ENCODE results near the gene CYSRT1.
"Not testable (repeated sequence)": the region's sequence is repeated elsewhere in the genome, so short reads cannot be mapped to it uniquely, and the experiment has no call there.

Gene CYSRT1

GRCh38 chr9:137237759-137238726 is 13.1 kb downstream of the CYSRT1 start:
- DNase-seq (ENCODE audit: low read depth in 2 of 2): no peak

DNA sequence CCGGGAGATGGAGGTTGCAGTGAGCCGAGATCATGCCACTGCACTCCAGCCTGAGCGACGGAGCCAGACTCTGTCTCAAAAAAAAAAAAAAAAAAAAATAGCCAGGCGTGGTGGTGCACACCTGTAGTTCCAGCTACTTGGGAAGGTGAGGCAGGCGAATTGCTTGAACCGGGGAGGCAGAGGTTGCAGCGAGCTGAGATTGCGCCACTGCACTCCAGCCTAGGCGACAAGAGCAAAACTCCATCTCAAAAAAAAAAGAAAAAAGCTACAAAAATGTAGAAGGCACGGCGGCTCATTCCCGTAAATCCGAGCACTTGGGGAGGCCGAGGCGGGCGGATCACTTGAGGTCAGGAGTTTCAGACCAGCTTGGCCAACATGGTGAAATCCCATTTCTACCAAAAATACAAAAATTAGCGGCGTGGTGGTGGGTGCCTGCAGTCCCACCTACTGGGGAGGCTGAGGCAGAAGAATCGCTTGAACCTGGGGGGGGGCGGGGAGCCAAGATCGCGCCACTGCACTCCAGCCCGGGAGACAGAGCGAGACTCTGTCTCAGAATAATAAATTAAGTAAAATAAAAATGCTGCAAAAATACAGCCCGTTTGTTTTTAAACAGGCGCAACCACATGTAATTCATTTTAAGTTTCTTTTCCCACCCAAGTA is 14.7 kb downstream of the CYSRT1 start:
- DNase-seq (ENCODE audit: low read depth in 2 of 2): not testable (repeated sequence)

- DNase-seq (ENCODE audit: low read depth in 2 of 2): peak; percentile 55 to 60
Measured at GRCh38 chr9:137240318-137240840, 15.4 kb downstream of the CYSRT1 start.

- peak; percentile 92 to 95 for DNase-seq (ENCODE audit: low read depth in 2 of 2)
Measured at GRCh38 chr9:137240841-137241489, 16.0 kb downstream of the CYSRT1 start, which contains the start of gene TUBB4B. TSS of gene TUBB4B (plus strand) at chr9:137241287. CDS start at chr9:137241361, 74 bp downstream.

- peak; percentile 51 to 68 for DNase-seq (ENCODE audit: low read depth in 2 of 2)
Measured at GRCh38 chr9:137241490-137242268, 16.7 kb downstream of the CYSRT1 start.

GRCh38 chr9:137242269-137243203 is 17.6 kb downstream of the CYSRT1 start:
- DNase-seq (ENCODE audit: low read depth in 2 of 2): no peak

GRCh38 chr9:137243266-137243625 is 18.3 kb downstream of the CYSRT1 start:
- DNase-seq (ENCODE audit: low read depth in 2 of 2): not testable (repeated sequence)

DNA sequence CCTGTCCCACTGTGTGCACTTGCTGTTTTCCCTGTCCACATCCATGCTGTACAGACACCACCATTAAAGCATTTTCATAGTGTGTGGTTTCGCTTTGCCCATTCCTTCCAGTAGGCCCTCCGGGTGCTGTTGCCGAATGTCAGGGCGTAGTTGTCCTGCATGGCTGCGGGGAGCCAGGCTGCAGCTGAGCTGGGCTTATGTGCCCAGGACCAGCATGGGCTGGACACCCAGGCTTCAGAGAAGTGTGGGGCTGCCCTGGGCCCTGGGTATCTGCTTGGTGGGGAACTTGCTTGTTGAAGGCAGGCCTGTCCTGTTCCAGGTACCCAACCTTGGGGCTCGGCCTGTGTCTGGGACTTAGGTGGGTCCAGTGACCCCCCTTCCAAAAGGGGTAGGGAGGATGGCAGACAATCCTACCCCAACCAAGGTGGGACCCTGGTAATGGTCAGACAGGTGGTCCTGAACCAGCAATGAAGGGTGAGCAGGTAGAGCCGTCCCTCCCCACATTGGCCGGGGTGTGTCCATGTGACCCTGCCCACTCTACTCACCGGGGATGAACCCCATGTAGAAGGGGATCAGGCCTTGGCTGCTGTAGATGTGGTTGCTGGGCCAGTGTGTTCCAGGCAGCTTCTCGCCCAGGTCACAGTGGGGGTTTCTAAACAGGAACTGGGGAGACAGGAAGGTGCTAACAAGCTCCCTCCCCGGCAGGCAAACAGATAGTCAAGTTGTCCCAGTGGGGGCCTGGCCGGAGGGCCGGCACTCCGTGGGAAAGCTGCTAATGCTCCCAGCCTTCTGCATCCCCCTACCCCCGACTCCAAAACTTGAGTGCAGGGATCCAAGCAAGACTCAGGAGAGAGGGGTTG is 18.9 kb downstream of the CYSRT1 start:
- no peak for DNase-seq (ENCODE audit: low read depth in 2 of 2)

- no peak for DNase-seq (ENCODE audit: low read depth in 2 of 2)
Measured at GRCh38 chr9:137244486-137245449, 19.8 kb downstream of the CYSRT1 start.

GRCh38 chr9:137245450-137246421 is 20.8 kb downstream of the CYSRT1 start:
- DNase-seq (ENCODE audit: low read depth in 2 of 2): no peak

DNA sequence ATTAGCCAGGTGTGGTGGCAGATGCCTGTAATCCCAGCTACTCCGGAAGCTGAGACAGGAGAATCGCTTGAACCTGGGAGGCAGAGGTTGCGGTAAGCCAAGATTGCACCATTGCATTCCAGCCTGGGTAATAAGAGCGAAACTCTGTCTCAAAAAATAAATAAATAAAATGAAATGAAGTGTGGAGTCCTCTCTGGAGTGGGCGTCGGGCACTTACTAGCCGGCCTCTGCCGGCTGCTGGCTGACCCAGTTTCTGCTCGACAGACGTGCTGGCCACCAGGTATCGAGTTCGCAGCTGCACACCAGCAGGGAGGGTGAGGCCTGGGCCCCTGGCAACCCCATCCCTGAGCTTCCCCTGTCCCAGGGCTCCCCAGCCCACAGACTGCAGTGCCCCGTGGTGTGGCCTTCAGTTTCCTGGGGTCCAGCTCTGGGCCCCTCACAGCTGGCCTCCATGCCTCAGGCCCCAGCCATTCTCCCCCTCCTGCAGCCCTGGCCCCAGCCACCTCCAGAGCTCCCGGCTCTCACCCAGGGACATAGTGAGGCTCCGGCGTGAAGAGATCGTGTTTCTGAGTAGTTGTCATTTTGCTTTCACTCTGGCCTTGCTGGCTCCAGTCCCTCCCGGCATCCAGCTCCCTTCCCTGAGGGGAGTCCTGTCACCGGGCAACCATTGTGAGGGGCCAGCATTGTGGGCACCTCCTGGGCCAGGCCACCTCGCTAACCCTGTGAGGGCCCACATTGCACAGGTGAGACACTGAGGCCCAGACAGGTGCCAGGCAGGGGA is 22.4 kb downstream of the CYSRT1 start:
- DNase-seq (ENCODE audit: low read depth in 2 of 2): no peak

DNA sequence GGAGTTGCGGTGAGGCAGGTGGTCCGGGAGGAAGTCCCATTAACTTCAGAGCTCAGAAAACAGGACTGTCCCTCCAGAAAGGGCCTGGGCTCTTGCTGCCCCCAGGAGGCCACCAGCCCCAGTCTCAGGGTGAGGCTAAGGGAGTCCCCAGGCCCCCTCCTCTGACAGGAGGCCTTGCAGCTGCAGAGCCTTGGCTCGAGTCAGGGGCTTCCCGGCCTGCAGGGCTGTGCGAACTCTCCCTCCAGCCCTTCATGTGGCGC is 22.9 kb downstream of the CYSRT1 start:
- no peak for DNase-seq (ENCODE audit: low read depth in 2 of 2)

DNA sequence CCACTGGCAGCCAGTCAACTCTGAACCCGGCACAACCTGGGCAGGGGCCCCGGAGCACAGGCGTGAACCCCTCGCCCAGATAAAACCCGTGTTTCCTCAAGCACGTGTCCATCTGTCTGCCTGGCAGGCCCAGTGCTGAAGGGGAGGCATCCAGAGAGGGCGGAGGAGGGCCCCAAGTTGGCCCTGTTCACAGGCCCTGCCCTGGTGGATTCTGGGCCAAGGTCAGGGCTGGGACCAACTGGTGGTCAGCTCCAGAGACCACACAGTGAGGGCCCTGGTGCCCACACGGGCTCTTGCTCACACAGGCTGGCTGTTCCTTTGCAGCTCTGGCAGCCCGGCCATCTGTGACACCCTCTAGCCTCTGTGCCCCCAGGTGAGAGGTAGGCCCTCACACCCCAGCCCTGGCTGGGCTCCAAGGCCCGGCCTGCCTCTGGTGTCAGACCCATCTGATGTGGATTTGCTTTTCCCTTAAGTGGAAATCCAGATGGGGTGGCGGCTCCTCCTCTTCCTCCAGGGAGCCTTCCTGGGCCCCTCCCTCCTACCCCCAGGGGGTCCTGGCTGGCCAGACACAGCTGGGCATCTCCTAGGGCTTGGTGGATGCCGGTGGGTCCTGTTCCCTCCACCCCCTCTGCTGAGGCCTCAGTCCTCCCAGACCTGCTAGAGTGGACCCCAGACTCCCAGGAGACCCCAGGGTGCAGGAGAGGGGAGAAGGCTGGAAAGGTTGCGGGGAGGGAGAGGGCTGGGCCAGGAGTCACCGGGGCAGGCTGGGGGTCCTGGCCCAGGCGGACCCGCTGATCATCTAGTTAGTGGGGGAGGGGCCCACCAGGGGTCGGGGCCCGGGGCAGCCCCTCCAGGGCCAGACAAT is 25.6 kb downstream of the CYSRT1 start:
- DNase-seq (ENCODE audit: low read depth in 2 of 2): no peak

DNA sequence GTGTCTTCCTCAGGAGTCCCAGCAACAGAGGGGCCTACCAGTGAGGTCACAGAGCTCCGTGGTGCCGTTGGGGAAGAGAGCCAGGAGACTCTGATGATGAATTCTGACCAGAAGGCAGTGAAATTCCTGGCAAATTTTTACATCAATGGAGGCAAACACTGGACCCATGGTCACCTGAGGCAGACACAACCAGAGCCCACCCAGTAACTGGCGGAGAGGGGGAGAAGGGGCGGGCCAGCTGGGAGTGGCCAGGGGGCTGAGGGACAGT is 26.2 kb downstream of the CYSRT1 start, which contains the start of gene STPG3:
Gene STPG3 (plus strand): TSS at position 93 of the 268 bp plus-strand sequence. CDS start 1 bp downstream, at position 94.
- no peak for DNase-seq (ENCODE audit: low read depth in 2 of 2)

GRCh38 chr9:137251490-137252268 is 26.7 kb downstream of the CYSRT1 start:
- no peak for DNase-seq (ENCODE audit: low read depth in 2 of 2)
